ENCODE results near the gene CNOT1. TPM values are rescaled to one million over a fixed set of nuclear protein-coding genes. Genes with fewer than 3 reads are reported as not detected.
A peak's percentile ranks its signal among the peaks of the same experiment; 100 is the strongest.

CNOT1 gene
- total RNA-seq, 1 donor from 2014 or later: 230 TPM

DNA sequence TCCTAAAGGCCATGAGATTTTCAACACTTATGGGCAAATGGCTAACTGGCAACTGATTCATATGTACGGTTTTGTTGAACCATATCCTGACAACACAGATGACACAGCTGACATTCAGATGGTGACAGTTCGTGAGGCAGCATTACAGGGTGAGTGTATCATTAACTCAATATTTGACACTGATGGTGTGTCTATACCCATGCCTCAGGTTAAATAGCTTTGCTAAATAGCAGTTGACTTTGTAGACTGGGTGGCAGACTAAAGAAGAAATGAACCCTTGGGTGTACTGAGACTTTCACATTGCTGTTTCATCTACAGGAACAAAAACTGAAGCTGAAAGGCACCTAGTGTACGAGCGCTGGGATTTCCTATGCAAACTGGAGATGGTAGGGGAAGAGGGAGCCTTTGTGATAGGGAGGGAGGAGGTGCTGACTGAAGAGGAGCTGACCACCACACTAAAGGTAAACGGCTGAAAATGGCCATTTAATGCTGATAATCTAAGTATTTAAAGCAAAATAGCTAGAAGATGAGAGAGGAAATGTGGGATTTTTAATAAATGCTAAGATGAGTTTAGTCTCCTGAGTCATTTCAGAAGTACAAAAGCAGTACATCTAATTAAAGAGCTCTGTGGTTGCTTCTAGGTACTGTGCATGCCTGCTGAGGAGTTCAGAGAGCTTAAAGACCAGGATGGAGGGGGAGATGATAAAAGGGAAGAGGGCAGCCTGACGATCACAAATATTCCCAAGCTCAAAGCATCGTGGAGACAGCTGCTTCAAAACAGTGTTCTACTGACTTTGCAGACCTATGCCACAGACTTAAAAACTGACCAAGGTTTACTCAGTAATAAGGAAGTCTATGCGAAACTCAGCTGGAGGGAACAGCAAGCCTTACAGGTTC is 111.3 kb downstream of the CNOT1 start:
- DNase-seq (ENCODE audit: low spot score): no peak

DNA sequence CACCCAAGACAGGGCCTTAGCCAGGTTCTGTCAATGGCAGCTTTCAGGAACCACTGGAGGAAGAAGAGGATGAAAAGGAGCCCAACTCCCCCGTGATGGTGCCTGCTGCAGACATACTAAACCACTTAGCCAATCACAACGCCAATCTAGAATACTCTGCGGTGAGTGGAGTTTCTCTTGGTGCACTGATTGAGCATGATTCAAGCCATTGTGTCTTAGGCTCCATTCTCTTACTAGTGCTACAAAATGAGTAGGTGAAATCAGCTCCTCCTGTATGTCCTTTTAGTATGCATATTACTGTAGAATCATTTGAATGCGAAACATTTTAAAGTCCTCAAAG is 112.9 kb downstream of the CNOT1 start:
- no peak for DNase-seq (ENCODE audit: low spot score)

DNA sequence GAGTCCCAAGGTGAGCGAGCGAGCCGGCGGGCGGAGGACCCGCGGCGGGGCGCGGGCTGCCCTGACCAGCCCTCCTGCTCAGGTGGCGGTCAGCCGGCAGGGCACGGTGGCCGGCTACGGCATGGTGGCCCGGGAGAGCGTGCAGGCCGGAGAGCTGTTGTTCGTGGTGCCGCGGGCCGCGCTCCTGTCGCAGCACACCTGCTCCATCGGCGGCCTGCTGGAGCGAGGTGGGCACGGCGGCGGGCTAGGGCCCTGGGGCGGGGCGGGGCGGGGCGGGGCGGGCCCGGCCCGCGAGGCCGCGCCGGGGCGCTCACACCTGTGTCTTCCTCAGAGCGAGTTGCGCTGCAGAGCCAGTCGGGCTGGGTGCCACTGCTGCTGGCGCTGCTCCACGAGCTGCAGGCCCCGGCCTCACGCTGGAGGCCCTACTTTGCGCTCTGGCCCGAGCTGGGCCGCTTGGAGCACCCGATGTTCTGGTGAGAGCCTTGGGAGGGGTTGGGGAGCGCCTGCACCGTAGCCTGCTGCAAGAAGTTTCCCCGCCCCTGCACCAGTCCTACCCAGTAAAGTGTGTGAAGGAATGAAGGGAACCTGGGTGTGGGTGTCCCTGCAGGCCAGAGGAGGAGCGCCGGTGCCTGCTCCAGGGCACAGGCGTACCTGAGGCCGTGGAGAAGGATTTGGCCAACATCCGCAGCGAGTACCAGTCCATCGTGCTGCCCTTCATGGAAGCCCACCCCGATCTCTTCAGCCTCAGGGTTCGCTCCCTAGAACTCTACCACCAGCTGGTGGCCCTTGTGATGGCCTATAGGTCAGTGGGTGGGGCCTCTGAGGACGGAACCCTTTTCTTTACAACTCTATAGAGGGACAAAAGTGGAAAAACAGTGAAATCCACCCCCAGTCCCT is 113.5 kb downstream of the CNOT1 start:
- DNase-seq (ENCODE audit: low spot score): no peak

DNA sequence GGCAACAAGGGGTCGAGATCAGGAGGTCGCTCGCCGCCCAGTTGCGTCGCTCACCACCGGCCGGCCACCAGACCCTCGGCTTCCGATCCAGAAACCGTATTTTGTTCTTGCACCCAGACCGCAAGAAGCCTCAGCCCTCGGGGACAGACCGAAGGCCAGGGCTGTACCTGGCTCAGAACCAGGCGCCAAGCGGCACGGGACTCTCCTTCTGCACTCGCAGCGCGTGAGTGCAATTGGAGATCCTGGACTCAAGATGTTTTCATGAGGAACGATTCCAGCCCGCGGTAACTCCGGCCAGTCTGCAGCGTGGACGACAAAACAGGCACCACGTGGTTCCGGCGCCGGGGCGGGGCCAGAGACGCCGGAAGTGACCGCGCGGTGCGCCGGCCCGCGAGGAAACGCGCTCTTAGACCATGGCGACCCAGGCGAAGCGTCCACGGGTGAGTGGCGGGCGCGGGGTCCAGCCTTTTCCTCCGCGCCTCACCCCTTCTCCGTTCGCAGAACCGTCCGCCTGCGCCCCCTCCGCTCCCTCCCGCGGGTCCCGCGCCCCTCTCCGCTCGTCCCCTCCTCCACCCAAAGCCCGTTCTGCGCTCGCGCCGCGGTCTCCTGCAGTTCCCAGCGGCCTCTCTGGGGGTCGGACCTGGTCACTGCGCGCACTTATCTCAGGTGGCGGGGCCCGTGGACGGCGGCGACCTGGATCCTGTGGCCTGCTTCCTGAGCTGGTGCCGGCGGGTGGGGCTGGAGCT is 114.3 kb downstream of the CNOT1 start, which contains the start of gene SETD6:
Gene SETD6, plus strand, starts transcription at position 393 of the 746 bp plus-strand sequence. Its CDS starts 21 bp downstream, at position 414.
- DNase-seq (ENCODE audit: low spot score): peak; percentile 89

DNA sequence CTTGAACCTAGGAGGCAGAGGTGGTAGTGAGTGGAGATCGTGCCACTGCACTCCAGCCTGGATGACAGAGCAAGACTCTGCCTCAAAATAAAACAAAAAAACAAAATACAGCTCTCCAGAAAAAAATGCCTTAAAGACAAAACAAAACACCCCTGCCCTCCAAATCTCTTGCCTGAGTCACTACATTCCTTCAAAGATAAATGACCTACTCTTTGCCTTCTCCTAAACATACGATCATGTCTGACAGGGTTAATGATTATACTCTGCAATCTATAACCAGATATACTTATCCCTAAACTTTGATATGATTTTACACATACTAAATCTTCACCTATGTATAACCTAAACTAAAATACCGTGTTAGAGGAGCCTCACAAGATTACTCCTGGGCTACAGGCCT is 115.8 kb downstream of the CNOT1 start:
- no peak for DNase-seq (ENCODE audit: low spot score)

DNA sequence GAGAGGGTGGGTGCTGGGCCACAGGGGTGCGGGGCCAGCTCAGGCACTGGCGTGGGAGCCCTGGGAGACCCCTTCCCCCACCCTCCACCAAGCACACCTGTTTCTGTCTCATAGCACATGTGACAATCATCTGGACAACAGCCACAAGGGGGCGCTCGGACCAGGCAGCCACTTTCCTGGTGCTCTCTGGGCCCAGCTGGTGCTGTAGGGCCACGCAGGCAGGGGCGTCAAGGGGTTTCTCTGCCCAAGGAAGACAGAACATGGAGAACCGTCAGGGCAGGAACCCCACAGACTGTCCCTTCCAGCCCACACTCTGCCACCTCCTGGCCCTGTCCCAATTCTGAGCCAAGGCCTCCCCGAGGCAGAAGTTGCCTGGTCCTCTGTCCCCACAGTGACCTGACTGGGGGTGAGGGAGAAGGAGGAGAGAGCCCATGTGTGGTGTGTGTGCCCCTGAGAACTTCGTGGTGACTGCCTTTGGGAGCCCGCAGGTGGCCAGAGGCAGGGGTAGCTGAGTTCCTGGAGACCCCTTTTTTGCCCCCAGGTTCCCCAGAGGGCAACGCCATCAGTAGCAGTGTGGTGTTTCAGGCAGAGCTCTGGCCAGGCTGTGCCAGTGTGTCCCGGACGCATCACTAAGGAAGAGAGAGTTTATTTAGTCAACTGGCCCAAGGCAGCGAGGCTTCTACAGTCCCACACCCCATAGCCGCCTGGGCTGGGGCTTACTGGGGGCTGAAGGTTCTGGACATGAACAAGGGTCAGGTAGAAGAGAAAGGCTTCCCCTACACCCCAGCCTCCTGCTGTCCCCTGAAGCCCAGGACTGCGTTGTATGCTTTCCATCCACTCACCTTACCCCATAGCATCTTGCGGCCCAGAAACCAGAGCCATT is 117.5 kb downstream of the CNOT1 start:
- no peak for DNase-seq (ENCODE audit: low spot score)

DNA sequence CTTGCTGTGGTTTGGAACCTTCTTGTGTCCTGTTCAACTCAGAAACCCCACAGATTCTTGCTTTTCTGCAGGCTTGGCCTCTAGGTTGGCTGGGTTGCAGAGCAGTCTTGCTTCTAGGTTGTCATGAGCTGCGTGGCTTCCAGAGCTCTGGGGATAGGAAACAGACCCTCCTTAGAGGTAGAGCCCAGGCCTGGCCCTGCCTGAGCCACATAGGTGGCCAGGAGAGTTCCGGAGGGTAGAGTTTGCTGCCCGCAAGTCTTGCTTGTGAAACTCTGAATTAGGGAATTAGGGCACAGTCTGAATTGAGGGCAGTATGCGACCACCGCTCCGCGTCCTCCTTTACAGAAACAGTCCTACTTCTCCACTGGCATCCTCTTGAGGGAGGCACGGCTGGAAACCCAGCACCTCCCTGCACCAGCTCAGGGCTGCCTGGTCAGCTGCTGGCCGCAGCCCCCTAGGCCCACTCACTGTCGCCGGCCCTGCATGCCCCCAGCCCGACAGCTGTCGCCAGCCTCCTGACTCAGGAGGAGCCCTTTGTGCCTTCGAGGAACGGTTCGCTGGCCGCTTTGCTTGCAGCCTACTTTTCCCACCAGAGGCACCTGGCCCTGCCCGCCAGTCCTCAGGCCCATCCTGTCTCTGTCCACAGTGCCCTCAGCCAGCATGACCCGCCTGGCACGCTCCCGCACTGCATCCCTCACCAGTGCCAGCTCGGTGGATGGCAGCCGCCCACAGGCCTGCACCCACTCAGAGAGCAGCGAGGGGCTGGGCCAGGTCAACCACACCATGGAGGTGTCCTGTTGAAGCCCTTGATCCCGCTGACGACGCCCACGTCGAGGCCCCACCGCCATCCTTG is 118.6 kb downstream of the CNOT1 start:
- DNase-seq (ENCODE audit: low spot score): peak; percentile 39

DNA sequence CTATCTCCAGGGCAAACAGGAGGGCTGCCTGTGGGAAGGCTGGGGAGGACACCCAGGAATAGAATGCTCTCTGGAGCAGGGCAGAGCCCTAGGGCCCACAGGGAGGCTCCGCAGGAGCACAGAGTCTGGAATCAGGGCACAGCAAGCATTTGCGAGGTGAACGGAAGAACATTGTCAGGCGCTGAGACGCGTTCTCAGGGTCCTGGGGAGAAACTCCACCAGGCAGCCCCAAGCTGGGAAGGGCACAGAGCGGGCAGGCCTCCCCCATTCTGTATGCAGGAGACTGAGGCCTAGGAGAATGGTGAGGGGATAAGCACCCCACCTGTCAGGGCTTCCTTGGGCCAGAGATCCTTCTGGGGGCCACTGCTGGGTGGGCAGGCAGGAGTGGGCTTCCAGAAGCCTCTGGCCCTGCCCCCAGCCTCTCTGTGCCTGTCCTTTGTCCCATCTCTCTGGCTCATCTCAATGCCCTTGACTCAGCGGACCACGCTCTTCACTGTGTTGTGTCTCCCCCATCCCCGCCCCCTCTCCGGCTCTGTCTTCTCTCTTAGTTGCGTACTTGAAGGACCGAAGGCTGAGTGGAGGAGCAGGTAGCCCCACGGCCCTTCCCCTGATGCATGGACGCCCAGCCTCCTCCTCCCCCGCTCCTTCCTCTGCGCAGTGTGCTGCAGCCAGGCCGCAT is 119.4 kb downstream of the CNOT1 start:
- DNase-seq (ENCODE audit: low spot score): no peak

DNA sequence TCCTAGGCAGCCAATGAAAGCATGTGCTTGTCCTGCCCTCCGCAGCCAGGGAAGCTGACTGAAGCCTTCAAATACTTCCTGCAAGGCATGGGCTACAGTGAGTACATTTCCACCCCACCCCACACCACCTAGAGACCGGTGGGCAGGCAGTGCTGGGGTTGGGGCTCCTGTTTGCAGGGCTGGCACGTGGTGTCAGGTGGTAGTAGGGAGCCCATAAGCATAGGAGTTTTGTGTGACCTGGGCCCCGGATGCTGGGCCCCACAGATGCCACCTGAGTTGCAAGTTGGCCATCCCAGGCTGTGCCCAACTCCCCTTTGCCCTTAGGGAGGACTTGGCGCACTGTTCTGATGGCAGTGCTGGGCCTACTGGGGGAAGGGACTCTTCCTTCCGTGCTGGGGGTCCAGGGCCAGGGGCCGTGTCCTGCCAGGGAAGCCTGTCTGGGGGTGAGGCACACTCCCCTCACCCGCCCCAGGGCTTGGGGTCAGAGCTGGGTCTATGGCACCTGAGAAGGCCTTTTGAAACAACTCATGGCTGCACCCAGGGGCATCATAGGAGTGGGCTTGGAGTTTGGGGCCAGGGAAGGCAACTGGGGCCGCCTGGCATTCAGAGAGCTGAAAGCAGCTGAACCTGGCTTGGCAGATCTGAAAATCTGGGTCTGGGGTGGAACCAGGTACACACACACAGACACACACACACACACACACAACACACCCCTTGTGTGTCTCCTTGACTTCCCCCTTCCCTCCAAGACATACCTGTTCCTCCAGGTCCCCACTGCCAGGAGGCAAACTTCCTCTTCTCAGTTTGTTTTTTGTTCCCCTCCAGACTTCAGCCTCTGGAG is 120.2 kb downstream of the CNOT1 start:
- DNase-seq (ENCODE audit: low spot score): no peak

DNA sequence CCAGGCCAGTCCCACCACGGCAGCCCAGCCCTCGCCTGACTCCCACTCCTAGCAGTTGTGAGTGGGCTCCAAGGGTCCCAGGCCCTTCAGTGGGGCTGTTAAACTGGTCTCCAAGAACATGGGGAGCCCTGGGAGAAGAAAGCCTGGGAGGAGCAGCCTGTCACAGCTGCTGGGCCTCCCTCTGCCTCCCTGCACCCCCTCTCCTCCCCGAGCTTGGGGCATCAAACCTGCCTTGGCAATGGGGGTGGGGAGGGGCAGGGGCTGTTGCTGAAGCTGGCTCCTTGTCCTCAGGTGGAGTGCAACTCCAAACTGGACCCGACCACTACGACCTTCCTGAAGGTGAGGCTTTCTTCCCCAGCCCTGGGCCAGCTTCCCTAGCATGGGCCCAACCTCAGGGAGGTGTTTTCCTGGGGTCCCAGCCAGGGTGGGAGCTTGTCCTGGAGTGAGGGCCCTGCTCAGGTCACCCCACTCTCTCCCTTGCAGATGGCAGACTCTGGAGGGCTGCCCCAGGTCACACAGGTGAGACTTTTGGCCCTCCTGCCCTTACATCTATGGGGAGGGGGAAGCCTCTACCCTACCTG is 120.9 kb downstream of the CNOT1 start:
- DNase-seq (ENCODE audit: low spot score): no peak

DNA sequence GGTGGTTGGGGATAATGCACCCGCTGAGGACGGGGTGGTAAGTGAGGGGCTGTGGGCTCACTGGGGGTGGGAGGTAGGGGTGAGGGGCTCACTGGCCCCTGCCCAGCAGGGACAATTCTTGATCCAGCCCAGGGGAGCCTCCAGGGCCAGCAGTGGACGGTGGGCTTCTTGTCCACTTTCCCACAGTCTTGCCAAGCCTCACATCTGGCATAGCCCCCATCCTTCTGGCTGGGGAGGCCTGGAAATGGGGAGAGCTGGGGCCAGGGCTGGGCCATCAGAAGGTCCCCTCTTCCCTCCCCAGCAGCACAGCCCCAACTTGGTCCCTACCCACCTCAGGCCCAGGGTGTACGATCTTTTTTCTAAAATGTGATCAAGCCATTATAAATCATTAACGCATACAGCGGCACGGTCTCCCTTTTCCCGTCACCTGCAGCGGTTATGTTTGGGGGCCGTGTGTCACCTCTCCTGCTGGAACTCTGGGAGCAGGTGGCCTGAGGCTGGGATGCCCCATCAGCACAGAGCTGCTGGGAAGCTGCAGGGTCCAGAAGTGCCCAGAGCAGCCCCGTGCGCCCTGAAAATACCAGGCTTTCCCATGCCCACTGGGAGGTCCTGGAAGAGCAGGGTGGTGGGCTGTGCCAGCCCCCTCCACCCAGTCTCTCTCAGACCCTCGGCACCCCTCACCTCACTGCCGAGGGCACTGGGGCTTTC is 121.5 kb downstream of the CNOT1 start:
- no peak for DNase-seq (ENCODE audit: low spot score)

DNA sequence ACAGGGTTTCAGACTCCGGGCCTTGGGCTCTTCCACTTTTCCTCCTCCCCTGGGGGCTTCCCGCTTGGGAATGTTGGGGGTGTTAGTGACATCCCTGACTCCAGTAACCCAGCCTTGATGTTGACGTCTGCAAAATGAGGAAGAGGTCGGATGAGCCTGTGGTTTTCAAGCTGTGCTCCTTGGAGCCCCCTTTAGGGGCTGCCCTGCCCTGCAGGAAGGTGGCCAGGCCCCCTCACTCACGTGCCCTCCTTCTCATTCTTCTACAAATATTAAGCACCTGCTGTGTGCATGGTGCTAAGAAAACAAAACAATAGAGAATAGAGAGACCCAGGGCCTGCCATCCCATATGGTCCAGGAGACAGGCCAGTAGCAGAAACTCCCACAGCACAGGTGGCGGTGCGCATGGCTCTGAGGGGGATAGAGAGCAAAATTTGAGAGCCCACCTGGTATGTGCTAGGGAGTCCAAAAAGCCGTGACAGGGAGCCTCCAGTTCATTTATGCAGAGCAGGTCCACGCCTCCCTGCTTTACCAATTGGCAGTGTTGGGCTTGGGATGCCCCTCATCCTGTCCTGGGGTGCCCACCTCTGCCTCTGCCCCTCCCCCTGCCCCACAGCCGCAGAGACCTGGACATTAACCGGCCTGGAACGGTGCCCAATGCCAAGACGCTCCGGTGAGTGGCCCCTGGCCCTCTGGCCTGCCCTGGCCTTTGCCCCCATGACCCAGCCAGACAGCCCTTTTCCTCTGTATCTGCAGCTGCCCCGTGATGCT is 122.2 kb downstream of the CNOT1 start:
- DNase-seq (ENCODE audit: low spot score): no peak

DNA sequence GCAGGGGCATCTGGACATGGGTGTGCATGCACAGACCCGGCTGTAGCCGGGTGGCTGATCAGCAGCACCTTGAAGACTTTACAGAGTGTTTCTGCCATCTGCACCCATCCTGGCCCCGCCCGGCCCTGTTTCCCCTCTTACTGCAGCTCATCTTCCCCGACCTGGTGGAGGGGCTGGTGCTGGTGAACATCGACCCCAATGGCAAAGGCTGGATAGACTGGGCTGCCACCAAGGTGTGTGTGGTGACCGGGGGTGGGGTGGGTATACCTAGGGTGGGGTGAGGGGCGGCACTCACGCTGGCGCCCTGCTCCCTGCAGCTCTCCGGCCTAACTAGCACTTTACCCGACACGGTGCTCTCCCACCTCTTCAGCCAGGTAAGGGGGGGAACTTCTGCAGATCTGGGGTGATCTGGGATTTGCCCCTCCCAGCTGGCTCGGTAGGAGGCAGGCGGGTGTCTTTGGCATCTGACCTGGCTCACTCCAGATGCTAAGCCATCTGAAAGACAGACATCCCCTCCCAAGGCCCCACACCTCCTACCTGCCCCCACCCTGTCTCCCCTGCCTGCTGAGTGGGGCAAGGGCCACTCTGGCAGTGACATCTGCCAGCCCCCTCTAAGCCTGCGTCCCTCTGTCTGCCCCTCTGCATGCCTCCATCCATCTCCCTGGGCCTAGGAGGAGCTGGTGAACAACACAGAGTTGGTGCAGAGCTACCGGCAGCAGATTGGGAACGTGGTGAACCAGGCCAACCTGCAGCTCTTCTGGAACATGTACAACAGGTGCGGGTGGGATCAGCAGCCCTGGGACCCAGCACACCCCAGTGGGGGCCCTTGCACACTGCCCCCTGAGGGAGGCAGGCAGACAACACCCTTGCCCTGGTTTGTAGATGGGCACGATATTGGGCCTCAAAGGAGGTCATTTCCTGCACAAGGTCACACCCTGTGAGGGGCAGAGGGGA is 123.1 kb downstream of the CNOT1 start:
- DNase-seq (ENCODE audit: low spot score): no peak

DNA sequence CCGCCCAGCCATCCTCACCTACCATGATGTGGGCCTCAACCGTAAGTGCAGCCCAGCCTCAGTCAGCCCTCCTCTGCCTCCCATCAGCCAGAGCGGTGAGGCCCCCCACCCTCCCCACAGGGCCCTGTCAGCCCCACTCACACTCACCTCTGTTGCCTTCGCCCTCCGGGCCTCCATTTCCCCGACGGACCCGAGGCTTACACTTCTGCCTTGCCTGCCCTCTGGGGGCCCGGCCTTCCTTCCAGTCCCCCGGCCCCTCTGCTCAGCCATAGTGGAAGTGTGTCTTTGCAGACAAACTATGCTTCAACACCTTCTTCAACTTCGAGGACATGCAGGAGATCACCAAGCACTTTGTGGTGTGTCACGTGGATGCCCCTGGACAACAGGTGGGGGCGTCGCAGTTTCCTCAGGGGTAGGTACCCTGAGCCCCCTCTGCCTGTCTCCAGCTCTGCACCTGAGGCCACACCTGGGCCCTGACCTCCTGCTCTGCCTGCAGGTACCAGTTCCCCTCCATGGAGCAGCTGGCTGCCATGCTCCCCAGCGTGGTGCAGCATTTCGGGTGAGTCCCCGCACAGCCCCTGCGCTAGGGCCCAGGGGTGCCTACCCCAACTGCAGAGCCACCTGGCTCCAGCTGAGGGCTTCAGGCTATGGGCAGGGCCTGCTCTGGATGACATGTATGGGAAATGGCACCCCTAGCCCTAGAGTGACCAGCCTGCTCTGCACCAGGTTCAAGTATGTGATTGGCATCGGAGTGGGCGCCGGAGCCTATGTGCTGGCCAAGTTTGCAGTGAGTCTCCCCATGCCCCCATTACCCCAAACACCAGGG is 125.5 kb downstream of the CNOT1 start:
- DNase-seq (ENCODE audit: low spot score): peak; percentile 39

Data from ureter (tissue), 1 donor.